Kidney (tissue), 14 donors: ENCODE results near the gene EIF3F. TPM values are rescaled to one million over a fixed set of nuclear protein-coding genes. Genes with fewer than 3 reads are reported as not detected.

Experiments used
- DNase-seq, 5 donors: peaks; one replicate each; pipeline ENCODE4 v3.0.0-alpha.2; 2013 to 2020
- FAIRE-seq: peaks from 2 replicates; lab custom pipeline; 2012; peaks lifted over from hg19 to GRCh38; lab: Jason Lieb, UNC
- H3K27ac ChIP-seq, 2 donors: one replicate each; pipeline ENCODE4 v1.7.0; 2013; ENCODE audit warnings: low read depth in 2 of 2, low read length in 2 of 2, inconsistent platforms in 1 of 2
- H3K27me3 ChIP-seq: one replicate; pipeline ENCODE4 v1.7.1; 2013; ENCODE audit warnings: low read length, inconsistent platforms; ENCODE audit not compliant: control insufficient read depth, insufficient read depth
- H3K36me3 ChIP-seq, 3 donors: one replicate each; pipeline versions ENCODE4 v1.7.0 to v1.7.1; 2013; ENCODE audit warnings: low read length in 3 of 3, control low read depth in 1 of 3, inconsistent platforms in 1 of 3; ENCODE audit not compliant: insufficient read depth in 3 of 3, control insufficient read depth in 2 of 3
- H3K4me1 ChIP-seq, 3 donors: one replicate each; pipeline versions ENCODE4 v1.7.0 to v1.7.1; 2013; ENCODE audit warnings: low read length in 3 of 3, inconsistent platforms in 1 of 3, low read depth in 1 of 3; ENCODE audit not compliant: control insufficient read depth in 2 of 3, insufficient read depth in 2 of 3
- H3K4me3 ChIP-seq, 3 donors: one replicate each; pipeline versions ENCODE4 v1.7.0 to v1.8.1; 2013; ENCODE audit warnings: low read length in 3 of 3, control low read depth in 1 of 3, inconsistent platforms in 1 of 3
- H3K9ac ChIP-seq, 3 donors: one replicate each; pipeline versions ENCODE4 v1.7.0 to v1.7.1; 2013; ENCODE audit warnings: low read length in 3 of 3, control low read depth in 1 of 3, inconsistent platforms in 1 of 3
- H3K9me3 ChIP-seq, 3 donors: one replicate each; pipeline versions ENCODE4 v1.7.0 to v1.7.1; 2013; ENCODE audit warnings: low read length in 3 of 3, control low read depth in 1 of 3, inconsistent platforms in 1 of 3; ENCODE audit not compliant: control insufficient read depth in 2 of 3, insufficient read depth in 1 of 3
- CTCF ChIP-seq: IDR thresholded peaks from 3 replicates; pipeline ENCODE4 v1.5.1; 2012; ENCODE audit warnings: mild to moderate bottlenecking, moderate library complexity, borderline replicate concordance; ENCODE audit not compliant: insufficient read depth; ENCODE audit errors: extremely low read depth
- intact Hi-C: fragments of 100-400 bp; cut with DNase I; formaldehyde crosslinking; loops from one replicate; pipeline ENCODE4 v1.11.1; 2022
- polyA plus RNA-seq: library from polyadenylated mRNA; stranded (reverse); fragments of 350-450 nt; fragmentation: Illumina TruSeq; extraction: RNeasy Lipid Tissue Mini Kit (QIAGEN cat#74804); gene quantifications from one replicate; pipeline ENCODE4 v1.2.3, GENCODE V29; 2014; ENCODE audit warnings: low read depth, low replicate concordance; ENCODE audit not compliant: insufficient read depth
- total RNA-seq: library from RNA; stranded (reverse); fragmentation: NEBNext Ultra II Directional; extraction: Animal tissue kit (Norgen Biotek cat#: 25700); gene quantifications from one replicate; pipeline ENCODE4 v1.2.1, GENCODE V29; 2021
- donor health status: control.
- donor health status: control.
- donor health status: control.
- donor health status: control.
- donor health status: control.
- donor health status: DM: yes; HTN: yes; CAD: no.
- donor health status: Normal renal cell carcinoma (clear cell type).

The EIF3F gene
- total and polyA plus RNA-seq, 2 donors from 2014 or later: 174 to 218 TPM

GRCh38 chr11:8011981-8012444 is 24.9 kb downstream of the EIF3F start:
- Histone ChIP-seq H3K9ac (no peak overlapping the region), H3K9me3 (no peaks in the 10 kb centered on the region), H3K27me3 (no peaks in the 10 kb centered on the region), H3K4me3 (no peak overlapping the region), H3K36me3 (no peaks in the 10 kb centered on the region), H3K27ac (no peak overlapping the region), H3K4me1 (no peaks in the 10 kb centered on the region)
- no peak for TF ChIP-seq CTCF
- FAIRE-seq (no peak), DNase-seq (no peak)
- intact Hi-C loops: no loop called here

GRCh38 chr11:8013833-8014232 is 26.7 kb downstream of the EIF3F start:
- TF ChIP-seq CTCF: no peak
- intact Hi-C loops: no loop called here
- Histone ChIP-seq H3K27ac (no peak overlapping the region), H3K4me3 (no peak overlapping the region), H3K9me3 (no peaks in the 10 kb centered on the region), H3K9ac (no peak overlapping the region), H3K27me3 (no peaks in the 10 kb centered on the region), H3K4me1 (peaks cover 0 to 2% (median 0%) of the 10 kb centered on the region in 3 donors), H3K36me3 (no peaks in the 10 kb centered on the region)
- no peak for FAIRE-seq
- DNase-seq: no peak

GRCh38 chr11:8015753-8016239 is 28.7 kb downstream of the EIF3F start:
- Histone ChIP-seq H3K4me3 (no peak overlapping the region), H3K27ac (no peak overlapping the region), H3K9ac (no peak overlapping the region), H3K4me1 (peaks cover 4 to 7% (median 6%) of the 10 kb centered on the region in 3 donors), H3K36me3 (no peaks in the 10 kb centered on the region), H3K9me3 (no peaks in the 10 kb centered on the region), H3K27me3 (peaks cover 8% of the 10 kb centered on the region)
- TF ChIP-seq CTCF: no peak
- DNase-seq (no peak), FAIRE-seq (no peak)
- intact Hi-C loops: no loop called here

- intact Hi-C loops: no loop called here
- no peak for TF ChIP-seq CTCF
- H3K4me3 ChIP-seq: no peak overlapping the region
- H3K9me3 ChIP-seq: no peaks in the 10 kb centered on the region
- DNase-seq (no peak), FAIRE-seq (no peak)
- peaks cover 4 to 7% (median 6%) of the 10 kb centered on the region in 3 donors for H3K4me1 ChIP-seq
- no peak overlapping the region for H3K27ac ChIP-seq
- H3K36me3 ChIP-seq: no peaks in the 10 kb centered on the region
- H3K27me3 ChIP-seq: peaks cover 8% of the 10 kb centered on the region
- no peak overlapping the region for H3K9ac ChIP-seq
Observed at GRCh38 chr11:8016440-8016839, 29.3 kb downstream of the EIF3F start.
